Smooth muscle cell (in vitro differentiated cells): ENCODE measurements around the gene FAM89A. TPM values are rescaled to one million over a fixed set of nuclear protein-coding genes. Genes with fewer than 3 reads are reported as not detected.
A peak's percentile ranks its signal among the peaks of the same experiment; 100 is the strongest.

ENCODE experiments used
- DNase-seq: peaks from one replicate; lab custom pipeline; 2025; ENCODE audit not compliant: unreplicated experiment; lab: John Stamatoyannopoulos, UW
- H2AFZ ChIP-seq: fragments of 200-600 bp; sonication (generic); 2 replicates; pipeline ENCODE4 v1.6.0; 2016; ENCODE audit warnings: antibody characterized with exemption, low read depth, mild to moderate bottlenecking
- H3F3A ChIP-seq: fragments of 200-600 bp; sonication (generic); 2 replicates; pipeline ENCODE4 v1.6.0; 2017; ENCODE audit warnings: antibody characterized with exemption, low read depth
- H3K27ac ChIP-seq: fragments of 200-600 bp; sonication (generic); 2 replicates; pipeline ENCODE4 v1.5.1; 2016; ENCODE audit warnings: low read depth, mild to moderate bottlenecking
- H3K27me3 ChIP-seq: fragments of 200-600 bp; sonication (generic); 2 replicates; pipeline ENCODE4 v1.6.1; 2016; ENCODE audit warnings: low read depth, mild to moderate bottlenecking
- H3K36me3 ChIP-seq: fragments of 200-600 bp; sonication (generic); 2 replicates; pipeline ENCODE4 v1.5.1; 2016; ENCODE audit warnings: low read depth
- H3K4me1 ChIP-seq: fragments of 200-600 bp; sonication (generic); 2 replicates; pipeline ENCODE4 v1.5.1; 2016; ENCODE audit warnings: low read depth
- H3K4me2 ChIP-seq: fragments of 200-600 bp; sonication (generic); 2 replicates; pipeline ENCODE4 v1.6.0; 2016; ENCODE audit warnings: mild to moderate bottlenecking
- H3K4me3 ChIP-seq: fragments of 200-600 bp; sonication (generic); 2 replicates; pipeline ENCODE4 v1.5.1; 2016; ENCODE audit warnings: mild to moderate bottlenecking
- H3K79me2 ChIP-seq: fragments of 200-600 bp; sonication (generic); 2 replicates; pipeline ENCODE4 v1.6.0; 2016; ENCODE audit warnings: low read depth, mild to moderate bottlenecking
- H3K9ac ChIP-seq: fragments of 200-600 bp; sonication (generic); 2 replicates; pipeline ENCODE4 v1.6.0; 2016; ENCODE audit warnings: low read depth
- H3K9me3 ChIP-seq: fragments of 200-600 bp; sonication (generic); replicated peaks from 2 replicates; pipeline ENCODE4 v1.5.1; 2016; ENCODE audit warnings: low read depth
- H4K20me1 ChIP-seq: fragments of 200-600 bp; sonication (generic); 2 replicates; pipeline ENCODE4 v1.6.0; 2016; ENCODE audit warnings: low read depth
- WGBS: methylation state at CpG from one replicate; pipeline ENCODE4 v1.1.7; 2016; ENCODE audit warnings: low lambda C conversion rate; 5-methylcytosine and 5-hydroxymethylcytosine counted together
- polyA plus RNA-seq: library from polyadenylated mRNA; unstranded; fragments of >200 nt; fragmentation: Nextera tagmentation; extraction: Ambion mirVana; gene quantifications from 2 replicates; pipeline ENCODE4 v1.2.1, GENCODE V29; 2016
- total RNA-seq: library from RNA; depleted of rRNA; stranded (reverse); fragments of >200 nt; gene quantifications from 2 replicates; pipeline ENCODE4 v1.2.3, GENCODE V29; 2014
- TF ChIP-seq, protein P1 (sequence below): fragments of 200-600 bp; sonication (generic); IDR thresholded peaks from 2 replicates; pipeline ENCODE4 v1.5.1; 2017; ENCODE audit warnings: borderline replicate concordance, mild to moderate bottlenecking, antibody characterized with exemption; ENCODE audit not compliant: insufficient read depth, poor library complexity, severe bottlenecking

FAM89A gene
- total and polyA plus RNA-seq, 2 experiments from 2014 or later, result 34.9 to 45.3 TPM

- TF ChIP-seq, protein P1, sequence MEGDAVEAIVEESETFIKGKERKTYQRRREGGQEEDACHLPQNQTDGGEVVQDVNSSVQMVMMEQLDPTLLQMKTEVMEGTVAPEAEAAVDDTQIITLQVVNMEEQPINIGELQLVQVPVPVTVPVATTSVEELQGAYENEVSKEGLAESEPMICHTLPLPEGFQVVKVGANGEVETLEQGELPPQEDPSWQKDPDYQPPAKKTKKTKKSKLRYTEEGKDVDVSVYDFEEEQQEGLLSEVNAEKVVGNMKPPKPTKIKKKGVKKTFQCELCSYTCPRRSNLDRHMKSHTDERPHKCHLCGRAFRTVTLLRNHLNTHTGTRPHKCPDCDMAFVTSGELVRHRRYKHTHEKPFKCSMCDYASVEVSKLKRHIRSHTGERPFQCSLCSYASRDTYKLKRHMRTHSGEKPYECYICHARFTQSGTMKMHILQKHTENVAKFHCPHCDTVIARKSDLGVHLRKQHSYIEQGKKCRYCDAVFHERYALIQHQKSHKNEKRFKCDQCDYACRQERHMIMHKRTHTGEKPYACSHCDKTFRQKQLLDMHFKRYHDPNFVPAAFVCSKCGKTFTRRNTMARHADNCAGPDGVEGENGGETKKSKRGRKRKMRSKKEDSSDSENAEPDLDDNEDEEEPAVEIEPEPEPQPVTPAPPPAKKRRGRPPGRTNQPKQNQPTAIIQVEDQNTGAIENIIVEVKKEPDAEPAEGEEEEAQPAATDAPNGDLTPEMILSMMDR, result peak; percentile 11
- Histone ChIP-seq H3K4me1 (peaks cover 11% of the 10 kb centered on the region), H3K79me2 (peaks cover 13% of the 10 kb centered on the region), H3K36me3 (no peaks in the 10 kb centered on the region), H3K9me3 (no peaks in the 10 kb centered on the region), H3K27me3 (no peaks in the 10 kb centered on the region), H4K20me1 (no peaks in the 10 kb centered on the region), H3K9ac (peak within 1 kb of the TSS; percentile 42), H2AFZ (peak within 1 kb of the TSS; percentile 87), H3K4me3 (peak within 1 kb of the TSS; percentile 75), H3F3A (no peaks in the 10 kb centered on the region), H3K27ac (no peak within 1 kb of the TSS), H3K4me2 (peak within 1 kb of the TSS; percentile 93)
- WGBS, result 1% methylated on average over 55 of the region's 79 CpGs
- DNase-seq, result peak; percentile 79
Measured at GRCh38 chr1:230978491-230979388, 61.3 kb downstream of the FAM89A start, which contains the start of the genes ARV1 and TTC13. Gene ARV1, plus strand, starts transcription at chr1:230979094. Its CDS starts 12 bp downstream, at chr1:230979106. Gene TTC13, minus strand, starts transcription at chr1:230978861. Its CDS starts 31 bp downstream, at chr1:230978830.

- DNase-seq, result peak; percentile 14
- Histone ChIP-seq H3K9me3 (no peaks in the 10 kb centered on the region), H4K20me1 (no peaks in the 10 kb centered on the region), H3F3A (no peaks in the 10 kb centered on the region), H3K9ac (no peak overlapping the region), H3K4me2 (peak overlapping the region; percentile 93), H3K4me3 (peak overlapping the region; percentile 75), H3K79me2 (peaks cover 10% of the 10 kb centered on the region), H2AFZ (peak overlapping the region; percentile 81), H3K36me3 (no peaks in the 10 kb centered on the region), H3K27me3 (no peaks in the 10 kb centered on the region), H3K4me1 (peaks cover 11% of the 10 kb centered on the region), H3K27ac (no peak overlapping the region)
- 8% methylated on average over 38 of the region's 52 CpGs for WGBS
- TF ChIP-seq, protein P1, result no peak
Measured at GRCh38 chr1:230977761-230978490, 62.1 kb downstream of the FAM89A start.

- peak overlapping the region; percentile 93 for H3K4me2 ChIP-seq
- H3K4me1 ChIP-seq, result peaks cover 11% of the 10 kb centered on the region
- H2AFZ ChIP-seq, result no peak overlapping the region
- H3K27me3 ChIP-seq, result no peaks in the 10 kb centered on the region
- DNase-seq, result no peak
- 88% methylated on average over 14 of the region's 14 CpGs for WGBS
- TF ChIP-seq, protein P1, result no peak
- no peak overlapping the region for H3K9ac ChIP-seq
- peaks cover 10% of the 10 kb centered on the region for H3K79me2 ChIP-seq
- no peaks in the 10 kb centered on the region for H3F3A ChIP-seq
- H4K20me1 ChIP-seq, result no peaks in the 10 kb centered on the region
- H3K9me3 ChIP-seq, result no peaks in the 10 kb centered on the region
- H3K4me3 ChIP-seq, result peak overlapping the region; percentile 75
- H3K27ac ChIP-seq, result no peak overlapping the region
- no peaks in the 10 kb centered on the region for H3K36me3 ChIP-seq
Measured at GRCh38 chr1:230976825-230977747, 63.0 kb downstream of the FAM89A start.
